ENCODE results near the gene MACROD2.

Gene MACROD2

DNA sequence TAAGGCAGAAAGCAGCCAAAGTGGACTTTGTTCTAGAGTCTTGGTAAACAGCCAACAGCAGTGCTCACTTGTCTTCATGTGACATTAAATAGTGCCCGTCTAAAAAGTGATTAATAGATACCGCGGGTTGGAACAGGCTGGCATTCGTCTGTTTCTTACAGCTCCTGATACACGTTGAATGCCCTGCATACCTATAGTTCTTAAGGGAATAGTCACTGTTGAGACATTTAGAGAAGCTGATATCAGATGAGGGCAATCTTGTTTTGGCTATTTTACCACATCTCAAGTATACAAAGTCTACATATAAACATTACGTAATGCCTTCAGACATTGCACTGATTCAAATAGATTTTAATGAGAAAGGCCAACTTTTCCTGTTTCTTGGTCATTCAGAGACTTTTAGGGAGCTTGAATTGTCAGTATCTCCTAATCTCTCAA lies 717.0 kb downstream of the MACROD2 start:
- DNase-seq (ENCODE audit: low read depth) = no peak

DNA sequence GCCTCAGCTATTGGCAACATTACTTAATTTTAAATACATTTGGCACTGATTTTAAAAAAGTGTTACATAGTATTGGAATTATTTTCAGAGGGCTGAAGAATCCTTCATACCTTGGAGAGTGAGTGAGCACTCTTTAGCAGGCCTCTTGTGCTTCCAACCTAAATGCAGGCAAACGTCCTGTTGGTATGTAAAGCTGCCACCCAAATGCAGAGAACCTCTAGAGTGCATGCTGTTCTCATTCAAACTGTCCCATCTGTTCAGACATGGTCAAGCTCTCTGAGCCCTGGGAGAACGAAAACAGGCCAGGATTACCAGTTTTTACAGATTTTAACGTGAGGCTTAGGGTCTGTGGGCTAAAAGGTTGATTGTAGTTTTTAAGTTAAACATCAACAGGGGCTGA lies 720.1 kb downstream of the MACROD2 start:
- DNase-seq (ENCODE audit: low read depth) = no peak

DNA sequence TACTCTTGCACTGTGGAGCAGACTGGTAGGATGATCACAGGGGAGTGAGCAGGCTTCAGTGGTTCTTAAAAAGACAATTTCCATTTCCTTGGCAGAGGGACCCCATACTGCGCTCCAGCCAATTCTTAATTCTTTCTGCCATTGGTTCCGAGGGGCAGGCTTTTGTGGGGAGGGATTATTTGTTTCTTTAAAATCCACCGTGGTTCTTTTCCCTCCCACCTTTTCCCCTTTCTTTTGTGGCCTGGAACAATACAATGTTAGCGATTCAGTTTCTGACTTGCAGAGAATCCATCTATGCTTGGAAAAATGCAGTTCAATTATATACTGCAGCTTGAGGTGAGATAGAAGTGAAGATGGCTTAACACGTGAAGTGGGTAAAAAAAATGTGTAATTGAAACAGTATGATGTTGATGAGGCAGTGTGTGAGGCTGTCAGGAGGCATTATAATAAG lies 721.1 kb downstream of the MACROD2 start:
- DNase-seq (ENCODE audit: low read depth) = no peak

DNA sequence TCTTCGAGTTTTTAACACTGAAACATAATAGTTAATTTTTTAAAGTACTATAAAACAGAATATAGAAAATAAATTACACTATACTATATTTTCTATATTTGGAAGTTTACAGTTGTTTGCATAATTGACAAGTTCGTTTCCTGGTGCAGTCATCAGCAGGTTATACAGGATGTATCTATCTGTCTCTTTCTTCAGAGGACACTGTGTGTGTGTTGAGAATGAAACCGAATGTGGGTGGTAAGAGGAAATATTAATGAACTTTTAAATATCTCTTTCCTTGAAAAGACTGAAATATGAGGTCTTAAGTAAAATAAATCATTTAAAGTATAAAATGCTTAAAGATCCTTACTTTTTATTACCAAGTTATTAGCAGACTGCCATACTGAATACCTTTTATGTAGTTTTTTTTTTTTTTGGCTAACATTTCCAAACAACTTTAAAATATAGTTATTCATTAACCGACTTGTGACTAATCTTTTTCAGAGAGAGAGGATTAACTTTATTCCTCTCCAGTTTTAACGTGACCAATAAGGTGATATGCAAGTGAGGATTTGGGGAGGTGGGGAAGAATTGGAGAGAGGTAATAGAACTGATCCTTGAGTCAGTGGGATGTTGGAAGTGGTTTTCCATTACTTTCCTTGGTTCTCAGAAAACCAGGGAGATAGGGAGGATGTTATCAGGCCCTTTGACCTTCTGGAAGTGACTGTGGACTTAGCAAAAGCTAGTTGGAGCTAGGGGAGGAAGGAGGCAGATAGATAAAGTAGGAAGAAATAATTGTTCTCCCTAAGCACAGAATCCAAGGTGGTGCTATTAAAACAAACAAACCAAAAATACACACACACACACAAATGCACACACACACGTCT lies 722.1 kb downstream of the MACROD2 start:
- DNase-seq (ENCODE audit: low read depth) = no peak

DNA sequence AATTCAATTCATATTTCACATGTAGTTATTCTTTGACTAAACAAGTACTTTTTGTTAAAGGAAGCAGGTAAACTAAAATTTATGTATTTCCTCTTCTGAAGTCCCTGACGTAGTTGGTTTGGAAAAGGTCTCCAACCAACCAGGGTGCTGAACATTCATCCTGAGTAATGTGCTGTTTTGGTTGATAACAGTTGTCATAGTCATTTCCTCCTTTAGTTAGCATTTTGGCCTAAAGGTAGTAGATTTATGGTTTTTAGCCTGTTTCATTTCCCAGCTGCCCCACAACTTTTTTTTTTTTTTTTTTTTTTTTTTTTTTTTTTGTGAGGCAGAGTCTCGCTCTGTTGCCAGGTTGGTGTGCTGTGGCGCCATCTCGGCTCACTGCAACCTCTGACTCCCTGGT lies 724.9 kb downstream of the MACROD2 start:
- DNase-seq (ENCODE audit: low read depth) = no peak

DNA sequence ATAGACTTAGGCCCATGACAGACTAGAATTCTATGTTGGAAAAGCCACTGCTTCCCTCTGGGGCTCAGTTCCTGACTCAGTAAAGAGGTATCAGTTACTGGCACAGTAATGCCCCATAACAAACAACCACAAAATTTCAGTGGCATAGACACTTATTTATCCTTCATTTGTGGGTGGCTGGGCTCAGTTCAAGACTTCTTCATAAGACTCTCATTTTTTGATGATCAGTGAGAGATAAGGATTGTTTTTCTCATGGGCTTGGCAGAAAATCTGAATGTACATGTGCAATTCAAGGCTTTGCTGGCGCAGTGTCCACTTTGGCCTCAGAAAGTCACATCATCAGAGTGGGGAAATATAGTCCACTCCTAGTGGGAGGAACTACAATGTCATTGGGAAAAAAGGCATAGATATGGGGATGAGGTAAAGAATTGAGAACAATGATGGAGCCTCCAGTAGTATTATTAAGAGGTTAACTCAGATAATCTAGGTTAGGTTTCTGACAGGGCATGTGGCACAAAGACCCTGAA lies 726.7 kb downstream of the MACROD2 start:
- no peak for DNase-seq (ENCODE audit: low read depth)

DNA sequence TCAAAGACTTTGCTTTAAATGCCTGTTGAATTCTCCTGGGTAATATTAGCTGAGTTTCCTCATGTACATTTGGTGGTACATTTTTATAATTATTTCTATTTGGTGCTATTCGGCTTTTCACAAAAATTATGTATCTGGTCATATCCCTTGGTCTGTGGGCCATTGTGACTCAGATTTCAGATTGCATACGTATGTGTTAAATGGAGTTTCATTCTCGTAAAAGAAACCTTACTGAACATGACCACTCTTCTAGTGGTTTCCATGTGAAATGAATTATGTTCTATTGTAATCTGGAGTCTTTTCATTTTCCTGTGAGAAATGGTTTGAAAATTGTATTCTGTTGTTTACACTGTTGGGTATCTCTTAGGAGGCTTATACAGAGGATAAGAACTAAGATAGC lies 728.3 kb downstream of the MACROD2 start:
- no peak for DNase-seq (ENCODE audit: low read depth)

DNA sequence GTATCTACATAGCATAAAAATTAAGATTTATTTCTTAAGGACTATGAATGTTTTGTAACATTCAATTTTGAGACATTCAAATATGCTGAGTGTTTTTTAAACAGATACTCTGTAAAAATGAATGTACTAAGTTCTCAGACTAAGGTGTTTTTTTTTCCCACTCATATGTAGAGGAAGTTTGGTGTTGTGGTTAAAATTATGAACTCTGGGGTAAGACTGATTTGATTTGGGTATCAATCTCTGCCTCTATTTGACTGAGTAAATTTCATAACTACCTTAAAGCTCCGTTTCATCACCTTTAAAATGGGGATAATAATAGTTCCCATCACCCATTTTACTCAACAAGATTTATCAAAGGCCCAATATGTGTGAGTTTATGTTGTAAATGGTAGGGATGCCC lies 728.7 kb downstream of the MACROD2 start:
- no peak for DNase-seq (ENCODE audit: low read depth)

DNA sequence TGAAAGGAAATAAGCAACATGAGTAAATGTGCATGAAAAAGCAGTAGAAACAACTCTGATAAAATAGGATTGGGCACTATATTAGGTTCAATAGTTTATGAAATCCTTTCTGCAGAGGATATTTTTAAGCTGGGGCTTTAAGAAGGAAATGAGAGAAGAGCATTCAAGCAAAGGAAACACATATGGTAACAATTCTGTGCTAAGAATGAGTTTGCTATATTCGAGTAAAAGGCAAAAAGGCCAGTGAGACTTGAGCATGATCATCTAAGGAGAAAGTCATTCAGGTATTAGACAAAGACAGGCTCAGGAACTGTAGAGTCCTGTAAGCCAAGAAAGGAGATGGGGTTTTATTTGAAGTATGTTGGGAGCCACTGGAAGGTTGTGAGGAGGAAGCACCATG lies 729.2 kb downstream of the MACROD2 start:
- DNase-seq (ENCODE audit: low read depth) = no peak

DNA sequence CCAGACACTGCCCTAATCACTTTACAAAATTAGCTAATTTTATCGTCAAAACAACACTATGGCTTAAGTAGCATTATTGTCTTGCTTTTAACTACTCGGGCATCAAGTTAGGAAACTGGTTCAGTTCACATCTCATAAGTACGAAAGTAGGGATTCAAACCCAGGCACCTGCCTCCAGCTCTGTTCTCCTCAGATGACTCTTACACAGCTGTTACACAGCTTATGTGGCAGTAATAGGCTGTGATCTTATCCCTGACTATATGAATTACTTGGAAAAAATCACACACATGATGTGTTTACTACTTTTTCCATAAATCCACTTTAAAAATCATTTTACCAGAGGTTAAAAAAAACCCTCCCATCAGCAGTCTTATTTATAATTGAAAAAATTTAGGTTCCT lies 731.3 kb downstream of the MACROD2 start:
- no peak for DNase-seq (ENCODE audit: low read depth)

DNA sequence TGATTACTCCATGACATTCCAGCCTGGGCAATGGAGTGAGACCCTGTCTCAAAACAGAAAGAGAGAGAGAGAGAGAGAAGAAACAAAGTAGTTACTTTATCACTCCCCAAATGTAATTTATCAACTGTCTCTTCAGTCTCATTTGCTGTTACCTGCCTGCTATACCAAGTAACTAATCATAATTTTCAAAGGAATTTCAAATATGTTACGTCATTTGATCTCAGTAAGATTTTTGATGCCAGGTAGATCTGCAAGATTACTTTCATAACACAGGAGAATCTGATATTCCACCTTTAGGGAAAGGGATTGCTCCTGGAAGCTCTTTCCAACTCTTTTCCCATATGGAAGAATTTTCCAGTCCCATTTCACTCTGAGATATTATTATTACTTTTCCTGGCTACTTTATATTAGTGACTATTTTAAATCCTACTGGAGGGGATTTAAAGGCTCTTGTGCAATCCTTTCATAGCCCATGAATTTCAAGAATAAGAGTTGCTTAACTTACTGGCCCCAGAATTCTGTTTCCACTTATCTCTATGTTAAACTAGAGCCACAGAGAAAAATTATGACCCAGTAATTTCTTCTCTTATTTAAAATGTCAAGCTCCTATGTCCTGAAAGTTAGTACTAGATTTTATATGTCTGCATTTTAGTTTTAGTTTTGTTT lies 732.3 kb downstream of the MACROD2 start:
- DNase-seq (ENCODE audit: low read depth) = no peak

DNA sequence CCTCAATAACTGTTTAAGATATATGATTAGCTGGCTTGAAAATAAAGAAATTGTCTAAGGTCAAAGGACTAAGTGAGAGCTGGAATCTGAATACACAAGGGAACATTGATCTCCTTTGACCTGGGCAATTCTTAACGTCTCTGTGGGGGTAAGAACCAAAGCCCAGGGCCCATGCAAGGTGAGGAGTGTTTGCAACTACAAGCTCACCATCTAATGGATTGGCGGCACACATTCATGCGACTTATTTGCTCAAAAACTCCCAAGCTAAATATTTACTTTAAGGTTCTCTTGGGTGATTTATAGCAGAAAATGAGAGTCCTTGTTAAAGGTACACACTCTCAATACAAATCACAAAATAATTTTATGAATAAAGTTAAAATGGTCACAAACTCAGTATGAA lies 734.1 kb downstream of the MACROD2 start:
- DNase-seq (ENCODE audit: low read depth) = no peak

DNA sequence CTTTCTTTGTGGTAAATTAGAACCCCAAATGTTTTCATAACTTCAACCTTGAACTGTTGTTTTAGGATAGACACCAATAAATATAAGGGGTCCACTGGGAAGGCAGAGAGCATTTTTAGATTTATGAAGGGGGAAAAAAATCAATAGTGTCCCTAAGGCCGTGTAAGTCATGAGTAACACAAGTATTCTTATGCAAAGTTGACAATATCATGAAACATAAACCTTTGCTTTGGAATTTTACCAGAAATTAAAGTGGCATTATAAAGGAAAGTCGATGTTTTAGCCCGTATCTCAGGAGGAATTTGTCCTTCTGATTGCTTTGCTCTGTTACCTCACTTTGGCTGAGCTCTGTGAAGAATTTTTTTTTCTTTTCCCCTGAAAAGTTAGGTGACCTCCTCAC lies 737.0 kb downstream of the MACROD2 start:
- DNase-seq (ENCODE audit: low read depth) = no peak

DNA sequence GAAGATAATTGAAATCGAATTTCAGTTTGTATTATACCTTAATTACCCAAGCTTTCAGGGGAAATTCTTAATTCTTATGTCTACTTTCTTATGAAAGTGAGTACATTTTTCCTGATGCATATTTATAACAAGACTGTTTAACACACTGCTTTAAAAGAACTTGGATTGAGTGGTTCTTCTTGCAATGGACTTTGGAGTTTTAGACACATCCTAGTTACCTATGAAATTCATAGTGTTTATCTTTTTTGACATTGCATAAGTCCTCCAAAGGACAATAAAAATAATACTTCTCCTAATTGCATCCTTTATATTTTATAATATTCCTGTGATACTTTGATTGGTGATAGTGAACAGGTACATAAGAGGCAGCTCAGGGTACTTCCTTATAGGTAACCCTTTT lies 737.7 kb downstream of the MACROD2 start:
- no peak for DNase-seq (ENCODE audit: low read depth)

DNA sequence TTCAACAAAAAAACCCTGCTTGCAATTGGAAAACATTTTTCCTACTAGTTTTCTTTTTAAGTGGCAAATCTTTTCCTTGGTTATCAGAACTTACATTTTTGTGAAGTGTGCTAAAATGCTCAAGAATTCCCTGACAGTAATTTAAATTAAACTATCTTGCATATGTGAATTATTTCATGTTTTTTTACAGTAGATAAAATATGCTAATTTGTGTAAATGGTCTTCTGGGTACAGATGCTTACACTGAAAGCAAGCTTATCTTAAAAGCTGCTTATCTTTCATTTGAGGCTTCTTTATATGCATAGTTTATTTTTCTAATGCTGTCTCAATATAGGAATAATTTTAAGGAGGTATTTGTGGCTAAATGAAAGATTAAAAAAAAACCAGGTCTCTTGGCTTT lies 745.1 kb downstream of the MACROD2 start:
- DNase-seq (ENCODE audit: low read depth) = no peak

DNA sequence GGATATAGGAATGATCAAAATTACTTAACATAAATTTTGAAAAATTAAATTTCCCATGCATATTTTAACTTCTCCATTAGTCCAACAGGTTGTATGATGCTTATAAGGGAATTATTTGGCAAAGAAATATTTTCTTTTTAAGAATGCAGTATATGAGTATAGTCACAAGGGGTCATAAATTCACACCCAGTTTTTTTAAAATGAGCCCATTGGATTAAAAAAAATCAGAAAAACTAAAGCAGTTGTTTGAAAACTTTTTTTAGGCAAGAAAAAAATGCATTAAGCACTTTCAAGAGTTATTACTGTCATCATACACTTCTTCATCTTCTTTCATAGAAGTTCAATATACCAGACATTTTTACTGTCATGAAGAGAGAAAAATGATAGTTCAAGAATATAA lies 746.3 kb downstream of the MACROD2 start:
- DNase-seq (ENCODE audit: low read depth) = no peak

DNA sequence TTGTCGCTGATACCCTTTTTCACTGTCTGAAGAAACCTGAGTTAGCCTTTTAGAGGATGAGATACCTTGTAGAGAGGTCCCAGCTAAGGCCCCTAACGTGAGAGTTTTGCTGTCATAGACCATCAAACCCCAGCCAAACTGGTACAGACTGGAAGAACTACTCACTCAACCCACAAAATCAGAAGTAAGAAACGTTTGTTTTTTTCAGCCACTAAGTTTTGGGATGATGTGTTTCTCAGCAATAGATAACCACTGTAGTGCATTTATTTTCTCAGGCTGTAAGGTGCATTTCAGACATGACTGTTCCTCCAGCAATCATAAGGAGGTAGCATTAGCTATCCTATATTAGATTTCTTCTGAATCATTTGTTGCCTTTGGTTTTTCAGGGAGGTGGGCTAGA lies 749.4 kb downstream of the MACROD2 start:
- no peak for DNase-seq (ENCODE audit: low read depth)

DNA sequence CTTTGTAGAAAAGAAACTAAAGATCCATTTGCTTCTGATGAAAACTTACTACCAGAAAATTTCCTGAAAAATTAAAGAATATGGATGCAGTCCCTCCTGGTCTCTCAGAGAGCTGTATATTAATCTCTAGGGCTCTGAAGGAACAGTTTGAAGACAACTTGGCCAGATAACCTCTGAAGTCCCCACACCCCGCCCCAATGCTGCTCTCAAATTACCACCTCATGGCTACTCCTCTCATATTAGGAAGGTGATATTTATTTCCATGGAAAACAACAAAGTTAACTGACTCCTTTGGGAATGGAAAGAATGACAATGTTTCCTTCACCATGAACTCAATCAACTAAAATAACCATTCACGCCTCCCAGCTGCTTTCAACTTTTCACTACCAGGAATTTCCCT lies 750.5 kb downstream of the MACROD2 start:
- DNase-seq (ENCODE audit: low read depth) = no peak

DNA sequence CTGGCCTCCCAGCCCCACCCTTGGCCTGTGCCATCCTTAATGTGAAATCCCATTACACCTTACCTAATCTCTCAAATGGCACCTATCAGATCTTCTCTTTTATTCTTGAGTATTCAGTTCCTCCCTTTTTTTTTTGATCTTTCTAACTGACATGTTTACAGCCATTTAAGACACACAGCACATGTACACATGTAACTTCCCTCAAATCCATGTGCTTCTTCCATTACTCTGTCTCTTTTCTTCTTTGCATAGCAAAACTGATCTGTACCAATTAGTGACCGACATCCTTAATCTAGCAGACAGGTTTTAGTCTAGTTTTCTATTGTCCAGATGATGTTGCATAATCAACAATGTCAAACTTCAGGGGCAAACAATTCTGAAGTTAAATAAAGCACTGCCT lies 755.9 kb downstream of the MACROD2 start:
- DNase-seq (ENCODE audit: low read depth) = no peak

DNA sequence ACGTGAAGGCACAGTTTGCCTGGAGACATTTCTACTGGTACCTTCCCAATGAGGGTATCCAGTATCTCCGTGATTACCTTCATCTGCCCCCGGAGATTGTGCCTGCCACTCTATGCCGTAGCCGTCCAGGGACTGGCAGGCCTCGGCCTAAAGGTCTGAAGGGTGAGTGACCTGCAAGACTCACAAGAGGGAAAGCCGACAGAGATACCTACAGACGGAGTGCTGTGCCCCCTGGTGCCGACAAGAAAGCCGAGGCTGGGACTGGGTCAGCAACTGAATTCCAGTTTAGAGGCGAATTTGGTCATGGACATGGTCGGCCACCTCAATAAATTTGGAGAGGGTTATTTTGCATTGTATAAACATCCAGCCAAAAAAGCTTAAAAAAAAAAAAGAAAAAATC lies 762.4 kb downstream of the MACROD2 start:
- DNase-seq (ENCODE audit: low read depth) = no peak

DNA sequence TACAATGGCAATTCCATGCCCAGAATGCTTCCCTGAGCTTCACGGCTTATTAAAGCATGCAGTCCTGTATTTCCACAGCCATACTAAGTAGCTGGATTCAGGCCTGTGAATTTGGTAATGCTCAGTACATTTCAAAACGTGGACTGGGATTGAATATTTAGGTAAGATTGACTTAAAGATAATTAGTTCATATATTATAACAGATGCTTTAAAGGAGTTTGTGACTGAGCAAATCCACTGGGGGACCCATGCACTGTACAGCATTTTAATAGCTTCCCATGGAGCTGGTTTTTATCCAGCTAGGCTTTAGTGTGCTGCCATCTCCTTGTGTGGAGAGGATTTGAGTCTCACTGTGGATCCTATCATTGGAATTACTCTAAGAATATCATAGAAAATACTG lies 763.0 kb downstream of the MACROD2 start:
- no peak for DNase-seq (ENCODE audit: low read depth)

DNA sequence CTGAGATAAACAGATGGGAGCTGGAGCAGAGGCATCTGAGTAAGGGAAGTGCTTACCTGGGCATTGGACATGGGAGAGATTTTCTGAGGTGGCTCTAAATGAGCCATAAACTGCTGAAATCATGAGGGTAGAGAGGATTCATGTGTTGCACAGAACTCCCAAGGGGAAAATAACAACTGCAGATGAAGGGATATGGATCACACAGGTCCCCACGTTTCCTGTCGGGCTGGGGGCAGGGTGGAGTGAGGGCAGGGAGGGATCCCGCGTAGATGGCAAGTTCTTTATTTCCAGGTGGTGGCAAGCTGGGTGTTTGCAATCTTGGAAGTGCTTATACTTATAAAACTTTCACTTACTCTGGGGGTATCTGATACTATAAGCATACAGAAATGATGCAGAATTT lies 764.7 kb downstream of the MACROD2 start:
- DNase-seq (ENCODE audit: low read depth) = no peak

DNA sequence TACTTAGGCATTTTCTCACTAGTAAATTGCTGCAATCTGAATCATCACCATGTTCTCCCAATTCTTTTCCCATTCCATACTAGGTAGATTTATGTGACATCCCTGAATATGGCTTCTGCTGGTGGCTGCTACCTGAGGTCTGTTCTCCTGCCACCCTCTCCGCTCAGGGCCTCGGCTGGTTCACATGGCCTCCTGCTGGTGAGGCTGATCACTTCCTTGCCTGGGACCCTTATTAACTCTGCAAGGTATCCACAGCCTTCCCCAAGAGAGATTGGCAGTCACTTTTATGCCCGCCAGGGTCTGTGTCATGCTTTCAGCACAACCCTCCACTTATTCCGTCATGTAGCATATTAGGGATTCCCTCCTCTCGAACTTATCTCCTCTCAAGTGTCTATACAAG lies 766.6 kb downstream of the MACROD2 start:
- no peak for DNase-seq (ENCODE audit: low read depth)

Measured in T follicular helper cell (primary cell).